GM23338 (cell line): ENCODE data around the gene PNPLA8. TPM values are rescaled to one million over a fixed set of nuclear protein-coding genes. Genes with fewer than 3 reads are reported as not detected.

ENCODE experiments used
- ATAC-seq: fragments of 200-7000 bp; cut with Tn5 transposase; 3 replicates; pipeline ENCODE4 v1.9.1; 2020
- DNase-seq: peaks from one replicate; pipeline ENCODE4 v3.0.0-alpha.2; 2015; ENCODE audit warnings: low spot score
- H2AFZ ChIP-seq: fragments of 200-600 bp; sonication (generic); 2 replicates; pipeline ENCODE4 v1.8.0; 2016; ENCODE audit warnings: antibody characterized with exemption, mild to moderate bottlenecking, moderate library complexity
- H3F3A ChIP-seq: fragments of 200-600 bp; sonication (generic); replicated peaks from 2 replicates; pipeline ENCODE4 v1.8.0; 2017; ENCODE audit warnings: antibody characterized with exemption, mixed run types, low read depth
- H3K27ac ChIP-seq: fragments of 200-600 bp; sonication (generic); 2 replicates; pipeline ENCODE4 v1.6.1; 2016; ENCODE audit warnings: low read depth
- H3K27me3 ChIP-seq: fragments of 200-600 bp; sonication (generic); 2 replicates; pipeline ENCODE4 v1.8.0; 2016; ENCODE audit warnings: mild to moderate bottlenecking, mixed run types, moderate library complexity; ENCODE audit not compliant: insufficient read depth
- H3K36me3 ChIP-seq: fragments of 200-600 bp; sonication (generic); 2 replicates; pipeline ENCODE4 v1.8.0; 2016; ENCODE audit warnings: mild to moderate bottlenecking; ENCODE audit not compliant: insufficient read depth
- H3K4me1 ChIP-seq: fragments of 200-600 bp; sonication (generic); 2 replicates; pipeline ENCODE4 v1.8.0; 2016; ENCODE audit warnings: mild to moderate bottlenecking, moderate library complexity; ENCODE audit not compliant: insufficient read depth
- H3K4me2 ChIP-seq: fragments of 200-600 bp; sonication (generic); 2 replicates; pipeline ENCODE4 v1.7.1; 2017; ENCODE audit warnings: mixed run types
- H3K4me3 ChIP-seq: fragments of 200-600 bp; sonication (generic); 2 replicates; pipeline ENCODE4 v1.6.1; 2016; ENCODE audit warnings: mixed run types
- H3K79me2 ChIP-seq: fragments of 200-600 bp; sonication (generic); replicated peaks from 2 replicates; pipeline ENCODE4 v1.8.0; 2017; ENCODE audit warnings: mild to moderate bottlenecking; ENCODE audit not compliant: insufficient read depth
- H3K9me2 ChIP-seq: fragments of 200-600 bp; sonication (generic); 2 replicates; pipeline ENCODE4 v1.8.0; 2017; ENCODE audit not compliant: insufficient read depth
- H4K20me1 ChIP-seq: fragments of 200-600 bp; sonication (generic); replicated peaks from 2 replicates; pipeline ENCODE4 v1.8.0; 2017; ENCODE audit warnings: mild to moderate bottlenecking; ENCODE audit not compliant: insufficient read depth
- H3K27ac Mint-ChIP-seq: 2 replicates; pipeline ENCODE4 v1.8.0; 2020; ENCODE audit warnings: inconsistent platforms, mild to moderate bottlenecking, moderate library complexity, mixed read lengths
- H3K27me3 Mint-ChIP-seq: 3 replicates; pipeline ENCODE4 v1.8.0; 2022; ENCODE audit warnings: low read depth, mild to moderate bottlenecking, moderate library complexity, mixed read lengths, inconsistent platforms; ENCODE audit not compliant: insufficient read depth, poor library complexity
- H3K36me3 Mint-ChIP-seq: 3 replicates; pipeline ENCODE4 v1.8.0; 2021; ENCODE audit warnings: low read depth, mild to moderate bottlenecking, inconsistent platforms, moderate library complexity, mixed read lengths
- H3K4me1 Mint-ChIP-seq: 3 replicates; pipeline ENCODE4 v1.8.0; 2020; ENCODE audit warnings: mild to moderate bottlenecking, inconsistent platforms, mixed read lengths
- H3K4me3 Mint-ChIP-seq: 3 replicates; pipeline ENCODE4 v1.8.0; 2021; ENCODE audit warnings: moderate library complexity, mild to moderate bottlenecking, inconsistent platforms, mixed read lengths
- H3K9me3 Mint-ChIP-seq: 3 replicates; pipeline ENCODE4 v1.8.0; 2020; ENCODE audit warnings: moderate library complexity, mild to moderate bottlenecking, inconsistent platforms, mixed read lengths
- CREB1 ChIP-seq: fragments of 250-450 bp; sonication (Bioruptor Pico); IDR thresholded peaks from 2 replicates; pipeline ENCODE4 v1.5.0; 2020; ENCODE audit warnings: low read depth, mild to moderate bottlenecking, moderate library complexity
- ETS1 ChIP-seq: IDR thresholded peaks from 2 replicates; pipeline ENCODE4 v1.6.1; 2016; ENCODE audit warnings: antibody characterized with exemption
- EZH2 ChIP-seq: fragments of 200-600 bp; sonication (generic); IDR thresholded peaks from one replicate; pipeline ENCODE4 v1.8.0; 2017; ENCODE audit warnings: antibody characterized with exemption, mild to moderate bottlenecking, low read depth; ENCODE audit not compliant: unreplicated experiment
- EZH2phosphoT487 ChIP-seq: fragments of 200-600 bp; sonication (generic); IDR thresholded peaks from one replicate; pipeline ENCODE4 v1.8.1; 2018; ENCODE audit warnings: antibody characterized with exemption; ENCODE audit not compliant: unreplicated experiment
- JUNB ChIP-seq: IDR thresholded peaks from one replicate; pipeline ENCODE4 v1.6.1; 2016; ENCODE audit warnings: antibody characterized with exemption; ENCODE audit not compliant: unreplicated experiment
- NANOG ChIP-seq: IDR thresholded peaks from 2 replicates; pipeline ENCODE4 v1.6.1; 2016; ENCODE audit warnings: antibody characterized with exemption, borderline replicate concordance
- POLR2AphosphoS5 ChIP-seq: IDR thresholded peaks from 2 replicates; pipeline ENCODE4 v1.6.1; 2016; ENCODE audit warnings: antibody characterized with exemption, low read depth
- REST ChIP-seq: IDR thresholded peaks from one replicate; pipeline ENCODE4 v1.6.1; 2018; ENCODE audit warnings: antibody characterized with exemption; ENCODE audit not compliant: unreplicated experiment
- STAT1 ChIP-seq: IDR thresholded peaks from one replicate; pipeline ENCODE4 v1.6.1; 2016; ENCODE audit warnings: antibody characterized with exemption; ENCODE audit not compliant: unreplicated experiment
- ZNF114 ChIP-seq: fragments of 250-450 bp; sonication (Bioruptor Pico); IDR thresholded peaks from 2 replicates; pipeline ENCODE4 v1.5.0; 2020; ENCODE audit warnings: mild to moderate bottlenecking, moderate library complexity
- ZNF331 ChIP-seq: fragments of 250-450 bp; sonication (Bioruptor Pico); IDR thresholded peaks from 2 replicates; pipeline ENCODE4 v1.5.0; 2020; ENCODE audit warnings: low read depth, mild to moderate bottlenecking, moderate library complexity
- ZNF462 ChIP-seq: fragments of 250-450 bp; sonication (Bioruptor Pico); IDR thresholded peaks from 2 replicates; pipeline ENCODE4 v1.5.0; 2020; ENCODE audit warnings: mild to moderate bottlenecking, moderate library complexity
- polyA plus RNA-seq: library from polyadenylated mRNA; unstranded; fragments of >200 nt; fragmentation: Nextera tagmentation; extraction: Ambion mirVana; gene quantifications from 2 replicates; pipeline ENCODE4 v1.2.1, GENCODE V29; 2016
- total RNA-seq: library from RNA; depleted of rRNA; stranded (reverse); fragments of >200 nt; shearing (Covaris generic); gene quantifications from 2 replicates; pipeline ENCODE4 v1.2.3, GENCODE V29; 2014
- TF ChIP-seq, protein P1 (sequence below), 2 experiments: fragments of 200-600 bp in 1 of 2; sonication (generic) in 1 of 2; conservative IDR thresholded peaks; 2 replicates each; pipeline versions ENCODE4 v1.5.1 to v1.6.1; 2016 to 2017; ENCODE audit warnings: antibody characterized with exemption in 2 of 2, low read depth in 2 of 2, mild to moderate bottlenecking in 2 of 2, moderate library complexity in 1 of 2

PNPLA8 gene
- total and polyA plus RNA-seq, 2 experiments from 2014 or later, result 12.5 to 13.6 TPM

- ATAC-seq, result no peak
- no peaks in the 10 kb centered on the region for H3K4me1 Mint-ChIP-seq
- no peak overlapping the region for H2AFZ ChIP-seq
Measured at GRCh38 chr7:108442039-108442568, 83.8 kb downstream of the PNPLA8 start.

More at GRCh38 chr7:108442039-108442568, 83.8 kb downstream of the PNPLA8 start:
- H3K27ac ChIP-seq, result no peak overlapping the region
- H3K79me2 ChIP-seq, result no peaks in the 10 kb centered on the region
- H3K4me3 ChIP-seq, result no peak overlapping the region
- H3K4me3 Mint-ChIP-seq, result no peak overlapping the region
- no peak for DNase-seq
- no peak overlapping the region for H3K4me2 ChIP-seq
- no peaks in the 10 kb centered on the region for H3K36me3 ChIP-seq
- no peaks in the 10 kb centered on the region for H3K9me3 Mint-ChIP-seq
- H3K27me3 ChIP-seq, result no peaks in the 10 kb centered on the region
- no peaks in the 10 kb centered on the region for H3K27me3 Mint-ChIP-seq
- H3F3A ChIP-seq, result no peaks in the 10 kb centered on the region
- no peaks in the 10 kb centered on the region for H3K9me2 ChIP-seq
- TF ChIP-seq ZNF114, result no peak
- TF ChIP-seq REST, result no peak
- TF ChIP-seq STAT1, result no peak
- no peak for TF ChIP-seq CREB1
- TF ChIP-seq POLR2AphosphoS5, result no peak
- TF ChIP-seq NANOG, result no peak
- TF ChIP-seq EZH2, result no peak
- TF ChIP-seq, protein P1, sequence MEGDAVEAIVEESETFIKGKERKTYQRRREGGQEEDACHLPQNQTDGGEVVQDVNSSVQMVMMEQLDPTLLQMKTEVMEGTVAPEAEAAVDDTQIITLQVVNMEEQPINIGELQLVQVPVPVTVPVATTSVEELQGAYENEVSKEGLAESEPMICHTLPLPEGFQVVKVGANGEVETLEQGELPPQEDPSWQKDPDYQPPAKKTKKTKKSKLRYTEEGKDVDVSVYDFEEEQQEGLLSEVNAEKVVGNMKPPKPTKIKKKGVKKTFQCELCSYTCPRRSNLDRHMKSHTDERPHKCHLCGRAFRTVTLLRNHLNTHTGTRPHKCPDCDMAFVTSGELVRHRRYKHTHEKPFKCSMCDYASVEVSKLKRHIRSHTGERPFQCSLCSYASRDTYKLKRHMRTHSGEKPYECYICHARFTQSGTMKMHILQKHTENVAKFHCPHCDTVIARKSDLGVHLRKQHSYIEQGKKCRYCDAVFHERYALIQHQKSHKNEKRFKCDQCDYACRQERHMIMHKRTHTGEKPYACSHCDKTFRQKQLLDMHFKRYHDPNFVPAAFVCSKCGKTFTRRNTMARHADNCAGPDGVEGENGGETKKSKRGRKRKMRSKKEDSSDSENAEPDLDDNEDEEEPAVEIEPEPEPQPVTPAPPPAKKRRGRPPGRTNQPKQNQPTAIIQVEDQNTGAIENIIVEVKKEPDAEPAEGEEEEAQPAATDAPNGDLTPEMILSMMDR (conservative IDR thresholded peaks at IDR 0.05; ENCODE audit: low read depth in 2 of 2), result no peak
- no peak for TF ChIP-seq ZNF331
- TF ChIP-seq ZNF462 (CRISPR knock-in tag), result no peak
- no peak for TF ChIP-seq ETS1
- TF ChIP-seq JUNB, result no peak
- no peak for TF ChIP-seq EZH2phosphoT487
- no peaks in the 10 kb centered on the region for H4K20me1 ChIP-seq
- no peaks in the 10 kb centered on the region for H3K4me1 ChIP-seq
- H3K27ac Mint-ChIP-seq, result no peak overlapping the region
- no peaks in the 10 kb centered on the region for H3K36me3 Mint-ChIP-seq
